GM12872 (cell line): Measurements from ENCODE around the gene COL5A1.

Experiments
- CTCF ChIP-seq: IDR thresholded peaks from 3 replicates; pipeline ENCODE4 v1.5.1; 2011; ENCODE audit warnings: low read depth, mild to moderate bottlenecking, low read length, moderate library complexity; ENCODE audit not compliant: insufficient read depth

The COL5A1 gene

GRCh38 chr9:134734270-134734669 is 92.7 kb downstream of the COL5A1 start:
- no peak for TF ChIP-seq CTCF

DNA sequence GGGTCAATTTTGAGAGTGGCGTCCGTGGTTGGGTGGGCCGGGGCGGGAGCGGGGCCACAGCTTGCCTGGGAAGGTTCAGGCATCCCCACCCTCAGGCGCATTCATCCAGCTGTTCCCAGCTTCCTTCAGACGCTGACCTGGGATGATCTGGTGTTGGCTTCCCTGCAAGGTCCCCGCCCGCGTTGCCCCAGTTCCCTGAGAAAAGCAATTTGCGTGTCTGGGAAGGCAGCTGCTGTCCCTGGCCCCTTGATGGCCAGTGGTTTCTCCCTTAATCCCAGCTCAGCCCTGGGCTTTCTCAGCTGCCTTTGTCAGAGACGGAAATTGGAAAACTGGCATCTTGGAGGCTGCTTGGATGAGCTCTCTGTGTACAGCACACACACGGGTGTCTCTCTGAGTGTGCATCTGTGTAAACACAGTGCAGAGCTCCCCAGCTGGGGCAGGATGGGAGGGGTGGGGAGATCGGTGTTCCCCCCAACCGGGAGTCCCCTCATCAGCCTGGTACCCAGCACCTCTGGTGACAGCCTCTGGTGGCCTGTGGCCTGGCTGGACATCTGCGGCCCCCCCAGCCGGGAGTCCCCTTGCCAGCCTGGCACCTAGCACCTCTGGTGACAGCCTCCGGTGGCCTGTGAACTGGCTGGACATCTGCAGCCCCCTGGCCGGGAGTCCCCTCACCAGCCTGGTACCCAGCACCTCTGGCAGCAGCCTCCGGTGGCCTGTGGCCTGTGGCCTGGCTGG is 94.0 kb downstream of the COL5A1 start:
- TF ChIP-seq CTCF: no peak

DNA sequence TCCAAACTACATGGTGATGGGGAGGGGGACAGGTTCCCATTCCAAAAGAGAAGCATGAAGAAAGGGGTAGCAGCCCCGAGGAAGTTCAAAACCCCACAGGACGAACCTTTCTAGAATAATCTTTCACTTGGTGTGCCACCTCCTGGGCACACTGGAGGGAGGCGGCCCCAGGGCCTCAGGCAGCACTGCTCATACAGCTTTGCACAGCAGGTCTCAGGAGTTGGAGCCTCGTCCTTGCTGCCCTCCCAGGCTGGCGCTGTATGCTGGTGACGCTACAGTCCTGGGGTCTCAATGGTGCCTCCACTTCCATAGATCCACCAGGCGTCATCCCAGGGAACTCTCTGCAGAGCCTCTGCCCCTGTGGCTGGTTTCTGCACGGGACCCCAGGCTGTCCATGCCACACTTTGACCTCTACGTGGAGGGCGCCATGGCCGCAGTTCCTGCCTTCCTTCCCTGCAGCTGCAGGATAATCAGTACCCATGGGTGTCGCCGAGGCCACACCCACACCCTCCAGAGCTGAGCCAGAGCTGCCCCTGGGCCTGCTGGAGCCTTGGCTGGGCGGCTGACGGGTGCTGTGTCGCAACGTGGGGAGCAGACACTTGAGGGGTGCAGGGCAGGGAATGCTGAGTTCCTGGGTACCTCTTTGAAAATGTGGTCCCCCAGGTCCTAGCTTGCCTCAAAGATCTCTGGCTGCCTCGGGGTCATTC is 95.3 kb downstream of the COL5A1 start:
- no peak for TF ChIP-seq CTCF

- no peak for TF ChIP-seq CTCF
Measured at GRCh38 chr9:134737842-134738580, 96.4 kb downstream of the COL5A1 start.

DNA sequence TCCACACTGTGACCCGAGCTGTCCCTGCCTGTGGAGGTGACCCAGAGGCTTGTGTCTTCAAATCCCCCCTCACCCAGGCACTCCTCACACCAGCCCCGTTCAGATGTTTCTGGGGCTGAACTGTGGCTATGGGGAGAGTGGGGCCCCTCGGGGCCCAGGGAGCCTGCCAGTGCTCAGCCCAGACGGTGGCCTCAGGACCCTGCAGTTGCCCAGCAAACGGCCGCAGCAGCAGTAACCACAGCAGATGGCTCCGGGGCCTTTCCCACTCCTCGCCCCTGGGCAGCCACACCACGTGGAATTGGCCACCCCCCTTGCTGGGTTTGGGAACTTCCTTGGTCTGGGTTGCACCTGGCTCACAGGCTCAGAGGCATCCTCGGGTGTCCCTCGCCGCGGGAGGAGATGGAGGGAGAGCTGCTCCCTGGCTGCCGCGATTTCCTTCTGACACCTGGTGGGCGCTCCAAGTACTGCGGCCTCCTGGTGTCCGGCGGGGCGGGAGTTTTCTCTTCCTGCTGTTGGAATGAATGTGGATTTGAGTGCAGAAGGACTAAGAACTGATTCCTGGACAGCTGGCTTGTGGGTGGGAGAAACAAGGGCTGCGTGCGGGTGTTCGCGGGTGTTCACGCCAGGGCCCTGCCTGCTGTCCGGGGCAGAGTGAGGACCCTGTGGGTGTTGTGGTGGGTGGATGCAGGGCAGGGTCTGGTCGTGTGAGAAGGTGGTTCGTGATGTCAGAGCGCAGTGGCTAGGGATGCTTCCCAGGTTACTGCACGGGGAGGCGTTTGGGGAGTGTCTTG is 97.5 kb downstream of the COL5A1 start:
- TF ChIP-seq CTCF: peak; percentile 66

- TF ChIP-seq CTCF: no peak
Measured at GRCh38 chr9:134739660-134739968, 98.0 kb downstream of the COL5A1 start.

DNA sequence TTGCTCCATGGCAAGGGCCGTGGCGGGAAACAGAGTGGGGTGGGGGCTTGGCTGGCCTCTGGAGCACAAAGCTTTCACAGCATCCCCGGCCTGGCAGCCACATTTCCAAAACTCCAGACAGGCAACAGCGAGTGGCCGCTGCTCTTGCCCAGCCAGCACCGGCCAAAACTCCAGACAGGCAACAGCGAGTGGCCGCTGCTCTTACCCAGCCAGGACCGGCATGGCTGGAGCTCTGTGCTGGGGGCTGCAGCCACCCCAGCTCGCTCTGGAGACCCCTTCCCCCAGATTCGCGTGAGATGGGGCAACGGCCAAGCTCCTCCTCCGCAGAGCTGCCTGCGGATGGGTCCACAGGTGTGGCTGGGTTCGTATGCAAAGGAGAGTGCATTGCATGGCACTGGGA is 98.5 kb downstream of the COL5A1 start:
- no peak for TF ChIP-seq CTCF
